HG02884 (cell line): Measurements from ENCODE around the gene HCRTR1.
"Not testable (repeated sequence)": the region's sequence is repeated elsewhere in the genome, so short reads cannot be mapped to it uniquely, and the experiment has no call there.

Experiments
- ATAC-seq: cut with Tn5 transposase; IDR thresholded peaks from one replicate; pipeline ENCODE4 v1.9.1; 2021; ENCODE audit warnings: mild to moderate bottlenecking, moderate library complexity; ENCODE audit not compliant: unreplicated experiment

HCRTR1 gene

DNA sequence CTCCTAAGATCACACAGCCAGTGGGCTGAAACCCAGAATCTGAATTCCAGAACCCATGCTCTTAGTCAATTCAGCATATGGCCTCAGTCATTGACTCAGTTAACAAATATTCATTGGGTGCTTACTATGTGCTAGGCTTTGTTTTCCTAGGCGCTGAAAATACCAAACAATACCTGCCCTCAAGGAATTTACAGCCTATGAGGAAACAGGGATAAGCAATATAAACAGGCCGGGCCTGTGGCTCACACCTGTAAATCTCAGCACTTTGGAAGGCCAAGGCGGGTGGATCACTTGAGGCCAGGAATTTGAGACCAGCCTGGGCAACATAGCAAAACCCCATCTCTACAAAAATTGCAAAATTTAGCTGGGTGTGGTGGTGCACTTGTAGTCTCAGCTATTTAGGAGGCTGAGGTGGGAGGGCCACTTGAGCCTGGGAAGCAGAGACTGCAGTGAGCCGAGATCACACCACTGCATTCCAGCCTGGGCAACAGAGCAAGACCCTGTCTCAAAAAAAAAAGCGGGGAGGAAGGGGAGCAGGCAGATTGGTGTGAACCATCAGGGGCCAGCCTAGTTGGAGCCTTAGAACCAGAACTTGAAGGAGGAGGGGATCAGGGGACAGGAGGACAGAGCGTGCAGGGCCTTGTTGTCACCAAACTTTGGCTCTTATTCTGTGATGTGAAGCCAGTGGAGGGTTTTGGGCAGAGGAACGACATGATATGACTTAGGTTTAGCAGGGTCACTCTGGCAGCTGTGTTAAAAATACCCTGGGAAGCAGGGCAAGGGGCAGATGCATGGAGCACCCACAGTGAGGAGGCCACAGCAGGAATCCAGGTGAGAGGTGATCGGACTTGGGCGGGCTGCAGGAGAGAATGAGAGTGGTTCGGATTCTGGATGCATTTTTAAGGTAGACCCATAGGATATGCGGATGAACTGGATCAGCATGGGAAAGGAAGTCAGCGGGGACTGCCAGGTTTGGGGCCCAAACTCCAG lies 35.4 kb upstream of the HCRTR1 start:
- ATAC-seq: no peak

DNA sequence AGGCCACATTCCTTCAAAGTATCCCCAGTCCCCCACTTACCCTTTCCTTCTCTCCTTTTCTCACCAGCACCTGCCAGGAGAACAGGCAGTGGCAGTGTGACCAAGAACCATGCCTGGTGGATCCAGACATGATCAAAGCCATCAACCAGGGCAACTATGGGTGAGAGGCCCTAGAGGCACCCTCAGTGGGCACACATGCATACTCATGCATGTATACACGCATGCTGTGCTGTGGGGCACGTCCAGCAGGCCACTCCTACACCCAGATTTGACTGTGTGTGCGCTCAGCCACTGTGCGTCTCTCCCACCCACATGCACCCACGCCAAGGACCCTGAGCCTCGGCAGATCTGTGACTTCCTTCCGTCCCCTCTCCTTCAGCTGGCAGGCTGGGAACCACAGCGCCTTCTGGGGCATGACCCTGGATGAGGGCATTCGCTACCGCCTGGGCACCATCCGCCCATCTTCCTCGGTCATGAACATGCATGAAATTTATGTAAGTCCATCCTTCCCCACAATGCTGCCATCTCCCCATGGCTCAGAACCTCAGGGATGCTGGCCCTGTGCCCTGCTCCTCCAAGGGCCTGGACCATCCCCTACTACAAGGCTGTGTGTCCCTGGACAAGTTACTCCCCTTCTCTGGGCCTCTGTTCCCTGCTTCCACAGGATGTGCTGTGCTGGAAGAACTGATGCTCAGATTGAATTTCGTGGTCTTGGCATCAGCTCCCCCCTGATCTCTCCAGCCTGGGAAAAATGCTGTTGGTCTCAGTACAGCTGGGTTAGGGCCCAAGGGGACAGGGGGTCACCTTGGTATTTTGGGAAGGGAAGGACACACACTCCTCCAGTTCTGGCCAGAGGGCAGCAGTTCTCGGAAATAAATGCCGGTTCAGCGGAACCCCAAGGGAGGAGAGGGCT lies 34.2 kb upstream of the HCRTR1 start:
- ATAC-seq: no peak

DNA sequence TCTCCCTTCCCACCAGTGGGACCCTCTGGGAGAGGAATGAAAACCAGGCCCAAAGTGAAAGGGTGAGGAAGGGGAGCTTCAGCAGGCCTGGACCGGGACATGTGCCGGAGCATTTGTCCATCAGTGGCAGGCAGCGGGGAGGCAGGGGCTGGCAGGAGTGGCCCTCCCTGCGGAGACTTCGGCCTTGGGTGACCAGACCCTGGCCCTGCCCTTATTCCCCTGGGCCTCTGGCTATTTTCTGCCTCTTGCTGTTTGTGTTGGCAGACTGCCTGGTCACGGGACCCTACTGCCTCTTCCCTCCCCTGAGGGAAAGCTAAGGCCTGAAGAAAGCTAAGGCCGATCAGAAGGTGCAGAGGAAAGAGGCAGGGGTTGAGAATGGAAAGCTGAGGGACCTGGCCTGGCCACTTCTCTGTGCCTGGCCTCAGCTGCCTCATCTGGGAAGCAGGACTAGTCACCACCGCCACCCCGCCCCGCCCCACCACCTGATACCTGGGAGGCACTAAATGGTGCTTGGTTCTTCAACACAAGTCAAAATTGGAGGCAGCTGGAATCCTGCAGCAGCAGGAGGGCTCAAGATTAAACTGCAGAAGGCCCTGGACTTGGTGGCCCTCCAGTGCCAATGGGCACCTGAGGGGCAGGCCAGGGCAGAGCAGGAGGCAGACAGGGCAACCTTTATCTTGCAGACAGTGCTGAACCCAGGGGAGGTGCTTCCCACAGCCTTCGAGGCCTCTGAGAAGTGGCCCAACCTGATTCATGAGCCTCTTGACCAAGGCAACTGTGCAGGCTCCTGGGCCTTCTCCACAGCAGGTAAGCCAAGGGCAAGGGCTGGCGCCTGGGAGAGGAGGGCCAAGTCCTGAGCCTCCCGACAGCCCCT lies 33.3 kb upstream of the HCRTR1 start:
- ATAC-seq: no peak

- no peak for ATAC-seq
These were observed 32.4 kb upstream of the HCRTR1 start for GRCh38 chr1:31584869-31585735.

GRCh38 chr1:31585736-31586365 lies 31.6 kb upstream of the HCRTR1 start:
- ATAC-seq: no peak

GRCh38 chr1:31586376-31587327 lies 30.8 kb upstream of the HCRTR1 start:
- no peak for ATAC-seq

GRCh38 chr1:31587328-31587699 lies 30.2 kb upstream of the HCRTR1 start:
- ATAC-seq: not testable (repeated sequence)

DNA sequence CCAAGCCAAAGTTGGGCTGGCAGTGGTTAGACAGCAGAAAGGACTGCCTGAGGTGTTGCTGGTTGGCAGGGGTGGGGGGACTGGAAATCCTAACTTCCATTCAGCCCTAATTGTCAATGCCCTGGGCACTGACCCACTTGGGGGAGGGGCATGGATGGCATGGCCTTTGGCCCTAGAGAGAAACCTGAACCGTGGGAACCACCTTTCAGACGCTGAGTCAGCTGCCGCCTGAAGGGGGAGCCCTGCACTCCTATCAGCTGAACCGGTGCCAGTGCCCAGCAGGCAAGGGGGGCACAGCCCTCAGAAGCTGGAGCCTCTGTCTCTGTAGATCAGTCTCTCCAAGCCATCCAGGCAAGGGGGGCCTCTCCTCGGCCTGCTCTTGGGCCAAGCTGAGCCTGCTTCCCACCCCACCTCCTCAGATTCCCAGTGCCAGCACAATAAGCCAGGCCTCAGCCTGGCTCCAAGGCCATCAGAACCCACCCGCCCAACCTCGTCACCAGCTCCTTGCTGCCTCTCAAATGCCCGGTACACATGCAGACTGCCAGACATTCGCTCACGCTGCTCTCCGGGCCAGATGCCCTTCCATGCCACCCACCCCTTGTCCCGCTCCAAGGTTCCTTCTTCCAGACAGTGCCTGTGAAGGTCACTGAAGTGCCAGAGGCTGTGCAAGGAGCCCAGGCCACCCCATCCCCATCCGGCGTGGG lies 29.6 kb upstream of the HCRTR1 start:
- ATAC-seq: no peak

- ATAC-seq: no peak
These were observed 28.6 kb upstream of the HCRTR1 start for GRCh38 chr1:31588751-31589515.

GRCh38 chr1:31591425-31592093 lies 25.9 kb upstream of the HCRTR1 start:
- ATAC-seq: no peak

DNA sequence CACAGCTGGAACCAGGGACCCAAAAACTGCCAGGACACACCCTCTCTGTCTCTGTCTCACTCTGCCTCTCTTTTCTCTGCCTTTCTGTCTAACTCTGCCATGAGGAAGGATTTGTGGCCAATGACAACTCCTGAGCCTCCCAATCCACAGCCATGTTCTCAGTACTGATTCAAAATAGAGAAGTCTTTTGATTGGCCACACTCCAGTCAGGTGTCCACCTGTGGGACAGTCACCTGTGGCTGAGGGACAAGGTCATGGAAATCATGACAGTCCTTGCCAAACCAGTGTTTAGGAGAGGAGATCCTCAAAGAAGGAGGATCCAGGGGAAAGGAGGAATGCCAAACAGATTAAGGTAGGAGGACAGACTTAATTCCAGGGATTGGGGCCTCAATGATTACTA lies 25.4 kb upstream of the HCRTR1 start:
- ATAC-seq: no peak

- no peak for ATAC-seq
These were observed 24.3 kb upstream of the HCRTR1 start for GRCh38 chr1:31593136-31593665.

GRCh38 chr1:31593770-31594632 lies 23.5 kb upstream of the HCRTR1 start:
- ATAC-seq: no peak

- ATAC-seq: no peak
These were observed 21.4 kb upstream of the HCRTR1 start for GRCh38 chr1:31595836-31596736.
